Osteocyte (in vitro differentiated cells): ENCODE measurements around the gene SSTR3. TPM values are rescaled to one million over a fixed set of nuclear protein-coding genes. Genes with fewer than 3 reads are reported as not detected.
"Not testable (repeated sequence)": the region's sequence is repeated elsewhere in the genome, so short reads cannot be mapped to it uniquely, and the experiment has no call there.

Source experiments
- DNase-seq: peaks from one replicate; pipeline ENCODE4 v3.0.0; 2021; ENCODE audit warnings: mixed read lengths; ENCODE audit not compliant: unreplicated experiment; ENCODE audit errors: extremely low spot score
- H3K27ac Mint-ChIP-seq: one replicate; pipeline ENCODE4 v1.8.0; 2021; ENCODE audit warnings: mild to moderate bottlenecking, mixed read lengths; ENCODE audit not compliant: unreplicated experiment
- H3K27me3 Mint-ChIP-seq: one replicate; pipeline ENCODE4 v1.8.0; 2021; ENCODE audit warnings: mixed read lengths; ENCODE audit not compliant: unreplicated experiment
- H3K36me3 Mint-ChIP-seq: one replicate; pipeline ENCODE4 v1.8.0; 2021; ENCODE audit warnings: mixed read lengths; ENCODE audit not compliant: unreplicated experiment
- H3K4me1 Mint-ChIP-seq: one replicate; pipeline ENCODE4 v1.8.0; 2021; ENCODE audit warnings: mixed read lengths; ENCODE audit not compliant: unreplicated experiment
- H3K4me3 Mint-ChIP-seq: one replicate; pipeline ENCODE4 v1.8.0; 2021; ENCODE audit warnings: mild to moderate bottlenecking, moderate library complexity, mixed read lengths; ENCODE audit not compliant: unreplicated experiment
- H3K9me3 Mint-ChIP-seq: one replicate; pipeline ENCODE4 v1.8.0; 2021; ENCODE audit warnings: mixed read lengths; ENCODE audit not compliant: unreplicated experiment
- total RNA-seq: library from RNA; stranded (reverse); gene quantifications from 2 replicates; pipeline ENCODE4 v1.2.1, GENCODE V29; 2021
- TF ChIP-seq, protein P1 (sequence below): fragments of 200-600 bp; sonication (generic); IDR thresholded peaks from 2 replicates; pipeline ENCODE4 v1.5.0; 2021; ENCODE audit warnings: antibody characterized with exemption, mild to moderate bottlenecking, moderate library complexity

The SSTR3 gene
- total RNA-seq, 1 donor from 2014 or later, result not detected

DNA sequence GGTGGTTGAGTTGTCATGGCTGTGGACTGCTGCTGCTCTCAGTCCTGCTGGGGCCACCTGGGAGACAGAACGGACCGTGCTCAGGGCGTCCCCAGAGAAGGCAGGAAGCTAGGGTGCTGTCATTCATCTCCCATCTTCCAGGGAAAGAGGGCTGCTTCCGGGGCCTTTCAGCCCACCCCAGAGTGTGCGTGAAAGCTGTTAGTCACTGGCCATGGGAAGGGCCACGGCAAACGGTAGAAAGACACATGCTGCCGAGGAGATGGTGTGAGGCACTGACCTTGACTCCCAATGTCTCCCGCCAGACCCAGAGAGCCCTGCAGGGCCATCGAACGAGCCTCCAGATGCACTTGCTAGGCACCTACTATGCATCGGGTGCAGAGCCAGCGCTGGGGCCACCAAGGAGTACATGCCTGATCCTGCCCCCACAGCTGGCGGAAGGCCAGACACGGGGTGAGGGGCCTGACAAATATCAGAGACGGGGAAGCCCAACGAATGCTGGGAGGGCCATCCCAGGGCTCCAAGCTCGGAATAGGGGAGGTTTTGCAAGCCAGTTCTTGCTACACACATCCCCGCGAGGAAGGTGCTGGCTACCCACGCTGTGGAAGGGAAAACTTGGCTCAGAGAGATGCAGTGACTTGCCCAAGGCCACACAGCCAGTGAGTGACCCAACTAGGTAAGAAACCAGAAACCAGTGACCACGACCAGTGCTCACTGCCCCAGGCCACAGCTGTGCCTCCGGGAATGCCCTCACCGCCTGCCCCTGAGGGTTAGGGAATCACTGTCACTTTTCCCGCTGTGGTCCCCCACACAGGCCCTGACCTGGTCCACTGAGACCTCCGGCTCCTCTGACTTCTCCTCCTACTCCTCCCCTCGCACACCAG lies 21.7 kb upstream of the SSTR3 start:
- no peaks in the 10 kb centered on the region for H3K36me3 Mint-ChIP-seq
- H3K9me3 Mint-ChIP-seq, result no peaks in the 10 kb centered on the region
- H3K27ac Mint-ChIP-seq, result no peak overlapping the region
- H3K27me3 Mint-ChIP-seq, result peaks cover 10% of the 10 kb centered on the region
- DNase-seq, result no peak
- TF ChIP-seq, protein P1, sequence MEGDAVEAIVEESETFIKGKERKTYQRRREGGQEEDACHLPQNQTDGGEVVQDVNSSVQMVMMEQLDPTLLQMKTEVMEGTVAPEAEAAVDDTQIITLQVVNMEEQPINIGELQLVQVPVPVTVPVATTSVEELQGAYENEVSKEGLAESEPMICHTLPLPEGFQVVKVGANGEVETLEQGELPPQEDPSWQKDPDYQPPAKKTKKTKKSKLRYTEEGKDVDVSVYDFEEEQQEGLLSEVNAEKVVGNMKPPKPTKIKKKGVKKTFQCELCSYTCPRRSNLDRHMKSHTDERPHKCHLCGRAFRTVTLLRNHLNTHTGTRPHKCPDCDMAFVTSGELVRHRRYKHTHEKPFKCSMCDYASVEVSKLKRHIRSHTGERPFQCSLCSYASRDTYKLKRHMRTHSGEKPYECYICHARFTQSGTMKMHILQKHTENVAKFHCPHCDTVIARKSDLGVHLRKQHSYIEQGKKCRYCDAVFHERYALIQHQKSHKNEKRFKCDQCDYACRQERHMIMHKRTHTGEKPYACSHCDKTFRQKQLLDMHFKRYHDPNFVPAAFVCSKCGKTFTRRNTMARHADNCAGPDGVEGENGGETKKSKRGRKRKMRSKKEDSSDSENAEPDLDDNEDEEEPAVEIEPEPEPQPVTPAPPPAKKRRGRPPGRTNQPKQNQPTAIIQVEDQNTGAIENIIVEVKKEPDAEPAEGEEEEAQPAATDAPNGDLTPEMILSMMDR, result no peak
- no peak overlapping the region for H3K4me3 Mint-ChIP-seq
- H3K4me1 Mint-ChIP-seq, result peaks cover 14% of the 10 kb centered on the region

DNA sequence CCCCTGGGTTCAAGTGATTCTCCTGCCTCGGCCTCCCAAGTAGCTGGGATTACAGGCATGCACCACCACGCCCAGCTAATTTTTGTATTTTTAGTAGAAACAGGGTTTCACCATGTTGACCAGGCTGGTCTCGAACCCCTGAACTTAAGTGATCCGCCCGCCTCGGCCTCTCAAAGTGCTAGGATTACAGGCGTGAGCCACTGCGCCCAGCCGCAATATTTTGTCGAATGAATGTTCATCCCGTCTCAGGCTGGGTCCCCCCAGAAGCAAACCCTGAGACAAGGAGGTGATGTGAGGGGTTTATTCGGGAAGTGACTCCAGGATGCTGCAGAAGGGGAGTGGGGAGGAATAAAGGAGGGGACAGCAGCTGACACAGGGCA lies 21.1 kb upstream of the SSTR3 start:
- H3K27me3 Mint-ChIP-seq, DNase-seq, H3K27ac Mint-ChIP-seq, H3K9me3 Mint-ChIP-seq, H3K4me3 Mint-ChIP-seq, H3K36me3 Mint-ChIP-seq: not testable (repeated sequence)
- peaks cover 21% of the 10 kb centered on the region for H3K4me1 Mint-ChIP-seq

DNA sequence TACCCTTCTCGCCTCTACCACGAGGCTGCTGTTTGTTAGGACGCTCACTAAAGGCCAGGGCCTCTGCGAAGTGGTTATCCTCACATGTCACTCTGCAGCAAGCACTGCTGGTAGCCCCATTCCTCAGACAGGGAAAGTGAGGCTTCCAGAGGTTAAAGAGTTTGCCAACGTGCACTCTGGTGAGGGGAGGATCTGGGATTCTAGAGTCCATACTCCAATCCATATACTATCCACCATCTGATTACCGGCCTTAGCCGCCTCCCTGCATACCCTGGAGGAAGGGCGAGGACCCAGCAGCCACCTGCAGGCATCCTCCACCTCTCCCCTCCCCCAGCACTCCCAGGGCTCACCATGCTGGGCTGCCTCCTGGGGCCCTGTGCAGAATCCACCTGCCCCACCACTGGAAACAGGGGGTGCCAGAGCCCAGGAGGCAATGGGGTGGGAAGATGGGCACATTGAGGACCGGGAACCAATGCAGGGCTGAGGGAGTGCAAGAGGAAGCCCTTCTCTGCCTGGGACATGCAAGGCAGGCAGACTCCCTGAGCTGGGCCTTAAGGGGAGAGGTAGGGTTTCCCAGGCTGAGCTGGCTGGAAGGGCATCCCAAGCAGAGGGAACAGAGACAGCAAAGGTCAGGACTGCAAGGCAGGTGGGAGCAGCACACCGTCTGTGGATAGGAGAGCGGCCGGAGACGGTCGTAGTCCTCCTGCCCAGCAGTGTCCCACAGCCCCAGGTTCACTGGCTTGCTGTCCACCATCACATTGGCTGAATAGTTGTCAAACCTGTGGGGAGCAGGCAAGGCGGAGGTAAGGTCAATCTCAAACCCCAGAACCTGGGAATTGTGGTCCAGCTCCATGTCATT lies 20.1 kb upstream of the SSTR3 start:
- Mint-ChIP-seq H3K27me3 (peaks cover 5% of the 10 kb centered on the region), H3K27ac (no peak overlapping the region), H3K4me3 (no peak overlapping the region), H3K36me3 (no peaks in the 10 kb centered on the region), H3K9me3 (no peaks in the 10 kb centered on the region), H3K4me1 (peaks cover 26% of the 10 kb centered on the region)
- TF ChIP-seq, protein P1, result no peak
- DNase-seq, result no peak

DNA sequence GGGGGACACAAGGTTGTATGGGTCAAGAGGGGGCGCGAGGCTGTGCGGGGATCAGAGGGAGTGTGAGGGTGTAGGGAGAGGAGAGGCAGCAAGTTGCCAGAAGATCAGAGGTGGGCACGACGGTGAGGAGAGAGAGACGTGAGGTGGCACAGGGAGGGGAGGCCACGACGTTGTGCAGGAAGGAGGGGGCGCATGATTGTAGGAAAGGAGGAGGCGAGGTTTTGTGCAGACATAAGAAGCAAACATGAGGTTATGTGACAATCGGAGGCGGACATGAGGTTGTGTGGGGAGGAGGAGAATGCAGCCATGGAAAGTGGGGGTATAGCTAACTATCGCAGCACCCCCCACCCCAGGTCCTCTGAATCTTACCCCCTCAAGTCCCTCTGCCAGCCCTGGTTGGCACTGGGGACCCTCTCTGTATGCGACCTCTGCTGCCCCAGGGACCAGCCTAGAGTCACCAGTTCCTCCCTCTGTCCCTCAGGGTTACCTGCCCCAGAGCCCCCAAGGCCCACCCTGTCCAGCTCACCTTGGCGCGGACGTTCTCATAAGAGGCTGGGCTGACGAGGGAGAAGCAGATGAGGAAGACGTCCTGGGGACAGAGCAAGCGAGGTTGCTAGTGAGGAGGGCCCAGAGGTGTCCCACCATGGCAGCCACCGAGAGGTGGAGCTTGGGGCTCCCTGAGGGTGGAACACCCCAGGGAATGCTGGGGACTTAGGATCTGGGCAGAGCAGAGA lies 19.3 kb upstream of the SSTR3 start:
- no peak overlapping the region for H3K27ac Mint-ChIP-seq
- DNase-seq, result no peak
- H3K4me3 Mint-ChIP-seq, result no peak overlapping the region
- peaks cover 24% of the 10 kb centered on the region for H3K4me1 Mint-ChIP-seq
- no peaks in the 10 kb centered on the region for H3K9me3 Mint-ChIP-seq
- H3K36me3 Mint-ChIP-seq, result no peaks in the 10 kb centered on the region
- TF ChIP-seq, protein P1, result no peak
- H3K27me3 Mint-ChIP-seq, result peaks cover 5% of the 10 kb centered on the region

DNA sequence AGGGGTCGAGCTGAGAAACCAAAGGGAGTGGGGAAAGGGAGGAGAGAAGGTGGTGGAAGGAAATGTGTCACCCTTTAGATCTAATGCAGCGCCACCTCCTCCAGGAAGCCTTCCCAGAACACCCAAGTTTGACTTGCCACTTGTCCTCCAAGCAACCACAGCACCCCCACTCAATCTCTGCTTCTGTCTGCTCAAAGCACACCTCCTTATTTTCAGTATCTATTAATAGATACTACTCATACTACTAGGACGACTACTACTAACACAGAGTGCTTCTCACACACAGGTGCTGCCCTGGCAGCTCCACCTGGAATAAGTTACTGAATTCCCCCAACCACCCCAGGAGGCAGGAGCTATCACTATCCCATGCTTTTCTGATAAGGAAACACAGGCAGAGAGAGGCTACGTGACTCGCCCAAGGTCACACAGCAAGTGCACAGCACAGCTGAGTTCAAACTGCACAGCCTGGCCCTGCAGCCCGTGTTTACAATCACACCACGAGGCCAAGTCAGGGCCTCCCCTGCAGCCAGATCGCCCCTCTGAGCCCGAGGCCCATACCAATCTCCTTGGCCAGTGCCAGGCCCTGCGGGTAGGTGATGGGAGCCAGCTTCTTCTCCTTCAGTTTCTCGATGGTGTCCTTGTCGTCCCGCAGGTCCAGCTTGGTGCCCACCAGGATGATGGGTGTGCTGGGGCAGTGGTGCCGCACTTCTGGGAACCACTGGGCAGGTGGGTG lies 18.6 kb upstream of the SSTR3 start:
- TF ChIP-seq, protein P1, result no peak
- no peaks in the 10 kb centered on the region for H3K36me3 Mint-ChIP-seq
- no peak overlapping the region for H3K27ac Mint-ChIP-seq
- no peak overlapping the region for H3K4me3 Mint-ChIP-seq
- peaks cover 8% of the 10 kb centered on the region for H3K27me3 Mint-ChIP-seq
- H3K4me1 Mint-ChIP-seq, result peaks cover 24% of the 10 kb centered on the region
- no peaks in the 10 kb centered on the region for H3K9me3 Mint-ChIP-seq
- no peak for DNase-seq
